ENCODE data around the gene HLA-DMB. TPM values are rescaled to one million over a fixed set of nuclear protein-coding genes. Genes with fewer than 3 reads are reported as not detected.

The HLA-DMB gene
- total and polyA plus RNA-seq, 2 donors (not counting 3 experiments of a cell fraction or from before 2014, with no cell fraction given), result 0.75 TPM; not detected in 1

DNA sequence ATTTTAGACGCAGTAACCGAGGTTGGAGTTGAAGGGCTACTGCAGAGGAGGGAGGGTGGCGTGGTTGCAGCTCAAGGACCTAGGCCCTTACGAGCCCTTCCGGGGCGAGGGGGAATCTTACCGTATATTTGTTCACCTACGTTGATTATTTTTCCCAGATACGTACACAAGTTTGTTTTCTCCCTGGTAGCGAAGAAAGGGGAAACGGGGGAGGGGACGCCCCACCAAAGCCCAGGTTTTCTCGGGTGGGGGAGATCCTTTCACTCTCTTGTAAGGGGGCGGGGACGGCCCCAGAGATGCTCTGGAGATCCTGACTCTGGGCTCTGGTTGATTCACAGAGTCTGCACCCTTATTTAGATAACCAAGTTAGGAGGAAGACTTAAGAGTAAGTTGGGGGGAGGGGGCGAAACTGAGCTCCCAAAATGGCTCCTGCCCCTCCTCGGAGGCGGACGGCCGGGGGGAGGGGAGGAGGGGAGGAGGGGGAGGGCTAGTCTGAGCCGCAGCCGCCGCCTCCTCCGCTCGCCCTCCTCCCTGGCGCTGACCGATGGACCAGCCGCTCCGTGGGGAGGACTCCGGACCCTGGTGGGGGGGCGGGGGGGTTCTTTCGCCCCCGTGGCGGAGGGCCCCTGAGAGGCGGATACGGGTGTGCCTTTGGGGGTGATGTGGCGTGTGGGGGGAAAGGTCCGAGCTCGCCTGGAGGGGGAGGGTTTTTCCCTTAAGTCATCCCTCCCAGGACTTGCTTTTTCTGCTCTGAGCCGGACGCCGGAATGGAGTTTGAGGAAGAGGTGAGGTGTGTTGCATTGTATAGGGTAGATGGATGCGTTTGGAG is 29.8 kb upstream of the HLA-DMB start:
- H3K4me2 ChIP-seq (ENCODE audit: insufficient read depth, low read length), result peak overlapping the region; percentile 93
- POLR2A ChIA-PET, result interaction anchor here (0.7 to 5.8 kb wide), 8 partner anchors 10 to 1108 kb away, joined by 3 to 89 read pairs (median 22); partner anchors contain the start of genes HLA-DMA, NEU1 and TAP2
- TF ChIP-seq POLR2AphosphoS5 (IDR thresholded peaks at IDR 0.05; ENCODE audit: insufficient read depth, low read depth, low read length) (peak; percentile 40), FOS (IDR thresholded peaks at IDR 0.05; ENCODE audit: borderline replicate concordance, insufficient read depth, low read length) (no peak), MYC (IDR thresholded peaks at IDR 0.05; ENCODE audit: low read depth, low read length) (no peak)
- TF ChIP-seq, protein P1, sequence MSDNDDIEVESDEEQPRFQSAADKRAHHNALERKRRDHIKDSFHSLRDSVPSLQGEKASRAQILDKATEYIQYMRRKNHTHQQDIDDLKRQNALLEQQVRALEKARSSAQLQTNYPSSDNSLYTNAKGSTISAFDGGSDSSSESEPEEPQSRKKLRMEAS (IDR thresholded peaks at IDR 0.05; ENCODE audit: insufficient read depth, insufficient read length), result no peak
- H2AFZ ChIP-seq (ENCODE audit: low read depth, low read length), result no peak overlapping the region
- no peaks in the 10 kb centered on the region for H3K9me3 ChIP-seq (replicated peaks; ENCODE audit: control insufficient read depth, insufficient read depth, low read length)
- H3K4me3 ChIP-seq (replicated peaks in 1 of 3; ENCODE audit: insufficient read depth in 1 of 3, low read depth in 1 of 3, low read length in 3 of 3), result peak overlapping the region; percentile 65 to 96 (median 76)
- peak overlapping the region; percentile 100 for H3K9ac ChIP-seq (replicated peaks; ENCODE audit: extremely low read depth, insufficient read depth, low read length)
- H3K9me1 ChIP-seq (replicated peaks; ENCODE audit: control insufficient read depth, extremely low read depth, insufficient read depth, low read length), result no peaks in the 10 kb centered on the region
- intact Hi-C loops (cut with micrococcal nuclease) (loop anchor here (5.0 to 10.0 kb wide), 4 partner anchors 128 to 793 kb away; partner anchors contain the start of genes AGPAT1, CUTA, HSD17B8 and PHF1), dilution Hi-C loops (cut with MboI; ENCODE audit: extremely low pct_ligation_motif_present, low sequenced_read_pairs) (no loop called here)
- H3K79me2 ChIP-seq (ENCODE audit: control insufficient read depth, insufficient read depth, low read length), result peaks cover 43% of the 10 kb centered on the region
- peaks cover 7% of the 10 kb centered on the region for H4K20me1 ChIP-seq (replicated peaks; ENCODE audit: control insufficient read depth, extremely low read depth, insufficient read depth, low read length)
- no peaks in the 10 kb centered on the region for H3K27me3 ChIP-seq (ENCODE audit: control insufficient read depth in 2 of 2, insufficient read depth in 2 of 2, low read length in 2 of 2)
- peak; percentile 77 for DNase-seq (ENCODE audit: low read depth, low spot score)
- FAIRE-seq, result peak; percentile 62
- CTCF ChIA-PET, result interaction anchor here (0.7 to 13.7 kb wide), 8 partner anchors 14 to 132 kb away, joined by 3 to 187 read pairs (median 14); partner anchors contain the start of genes HLA-DMA, TAP1 and TAP2
- no TSS peak for BruUV-seq (replicated peaks)
- peak overlapping the region; percentile 99 for H3K27ac ChIP-seq (ENCODE audit: insufficient read depth, low read depth, low read length)
- peaks cover 30% of the 10 kb centered on the region for H3K4me1 ChIP-seq (ENCODE audit: control insufficient read depth, extremely low read depth, insufficient read depth, low read length)
- H3K36me3 ChIP-seq (ENCODE audit: control insufficient read depth in 2 of 2, extremely low read depth in 1 of 2, insufficient read depth in 2 of 2, low read length in 2 of 2), result peaks cover 11 to 12% of the 10 kb centered on the region in 2 experiments
